ENCODE data around the gene PURA. TPM values are rescaled to one million over a fixed set of nuclear protein-coding genes. Genes with fewer than 3 reads are reported as not detected.

PURA gene
- total and polyA plus RNA-seq, 8 donors, result 3.3 to 30.8 (median 20.2) TPM

DNA sequence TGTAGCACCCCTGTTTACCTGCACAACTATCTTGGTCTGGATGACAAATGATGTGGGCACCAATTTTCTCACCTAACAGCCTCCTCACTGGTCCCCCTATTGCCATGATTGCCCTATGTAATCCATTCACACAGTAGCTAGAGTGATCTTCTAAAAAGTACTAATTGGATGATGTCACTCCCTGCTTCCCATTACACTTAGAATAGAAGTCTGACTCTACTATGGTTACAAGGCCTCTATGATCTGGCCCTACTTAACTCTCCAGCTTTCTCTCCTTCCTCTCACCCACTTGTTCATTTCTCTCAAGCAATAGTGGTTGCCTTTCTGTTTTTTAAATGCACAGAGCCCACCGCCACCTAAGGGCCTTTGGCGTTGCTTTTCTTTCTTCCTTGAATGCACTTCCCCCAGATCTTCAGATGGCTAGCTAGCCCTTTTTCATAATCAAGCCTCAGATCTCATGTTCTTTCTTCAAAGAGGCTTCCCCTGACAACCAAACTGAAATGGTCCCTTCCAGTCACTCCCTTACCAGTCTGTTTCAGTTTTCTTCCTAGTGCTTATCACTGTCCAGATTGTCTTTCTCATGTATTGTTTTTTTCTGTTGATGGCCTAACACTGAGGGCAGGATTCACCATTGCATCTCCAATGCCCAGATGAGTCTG lies 20.5 kb downstream of the PURA start:
- no peaks in the 10 kb centered on the region for H3K36me3 ChIP-seq
- WGBS, 5 donors, result 92 to 96% (median 93%) methylated on average over 2 of the region's 2 CpGs
- intact Hi-C loops (cut with DNase I; ENCODE audit: low total_unique reads), result no loop called here
- H3K27ac ChIP-seq, result no peak overlapping the region
- TF ChIP-seq EP300 (IDR thresholded peaks at IDR 0.05) (no peak), POLR2A (IDR thresholded peaks at IDR 0.05) (no peak), POLR2AphosphoS5 (IDR thresholded peaks at IDR 0.05) (no peak)
- TF ChIP-seq, protein P1, sequence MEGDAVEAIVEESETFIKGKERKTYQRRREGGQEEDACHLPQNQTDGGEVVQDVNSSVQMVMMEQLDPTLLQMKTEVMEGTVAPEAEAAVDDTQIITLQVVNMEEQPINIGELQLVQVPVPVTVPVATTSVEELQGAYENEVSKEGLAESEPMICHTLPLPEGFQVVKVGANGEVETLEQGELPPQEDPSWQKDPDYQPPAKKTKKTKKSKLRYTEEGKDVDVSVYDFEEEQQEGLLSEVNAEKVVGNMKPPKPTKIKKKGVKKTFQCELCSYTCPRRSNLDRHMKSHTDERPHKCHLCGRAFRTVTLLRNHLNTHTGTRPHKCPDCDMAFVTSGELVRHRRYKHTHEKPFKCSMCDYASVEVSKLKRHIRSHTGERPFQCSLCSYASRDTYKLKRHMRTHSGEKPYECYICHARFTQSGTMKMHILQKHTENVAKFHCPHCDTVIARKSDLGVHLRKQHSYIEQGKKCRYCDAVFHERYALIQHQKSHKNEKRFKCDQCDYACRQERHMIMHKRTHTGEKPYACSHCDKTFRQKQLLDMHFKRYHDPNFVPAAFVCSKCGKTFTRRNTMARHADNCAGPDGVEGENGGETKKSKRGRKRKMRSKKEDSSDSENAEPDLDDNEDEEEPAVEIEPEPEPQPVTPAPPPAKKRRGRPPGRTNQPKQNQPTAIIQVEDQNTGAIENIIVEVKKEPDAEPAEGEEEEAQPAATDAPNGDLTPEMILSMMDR (IDR thresholded peaks at IDR 0.05), result no peak
- H3K4me1 ChIP-seq, result peaks cover 6 to 22% (median 16%) of the 10 kb centered on the region in 4 donors
- H3K27me3 ChIP-seq, result no peaks in the 10 kb centered on the region
- H3K4me3 ChIP-seq, result no peak overlapping the region
- no peak for DNase-seq
- H3K9me3 ChIP-seq, result no peaks in the 10 kb centered on the region

DNA sequence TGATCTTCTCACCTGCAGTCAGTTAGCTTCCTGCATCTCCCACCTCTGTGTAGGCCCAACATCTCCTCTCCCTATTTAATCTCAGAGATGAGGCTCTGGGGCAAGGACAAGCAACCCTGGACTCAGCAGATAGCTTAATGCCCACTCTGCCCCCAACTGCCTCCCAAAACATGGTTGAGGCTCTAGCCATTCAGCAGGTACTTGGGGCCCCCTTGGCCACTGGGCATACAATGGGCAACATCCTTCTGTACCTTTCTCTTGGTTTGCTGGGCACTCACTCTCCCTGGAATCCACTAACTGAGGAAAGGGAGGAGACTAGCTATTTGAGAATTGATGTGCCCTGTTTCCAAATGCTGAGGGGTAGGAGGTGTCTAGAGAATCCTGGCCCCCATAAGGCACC lies 21.2 kb downstream of the PURA start:
- intact Hi-C loops (cut with DNase I; ENCODE audit: low total_unique reads), result no loop called here
- Histone ChIP-seq H3K4me1 (peaks cover 6 to 27% (median 18%) of the 10 kb centered on the region in 4 donors), H3K9me3 (no peaks in the 10 kb centered on the region), H3K36me3 (no peaks in the 10 kb centered on the region), H3K4me3 (no peak overlapping the region), H3K27ac (no peak overlapping the region), H3K27me3 (no peaks in the 10 kb centered on the region)
- no peak for DNase-seq
- TF ChIP-seq, protein P1 (IDR thresholded peaks at IDR 0.05), result no peak
- no peak for TF ChIP-seq POLR2AphosphoS5 (IDR thresholded peaks at IDR 0.05)

DNA sequence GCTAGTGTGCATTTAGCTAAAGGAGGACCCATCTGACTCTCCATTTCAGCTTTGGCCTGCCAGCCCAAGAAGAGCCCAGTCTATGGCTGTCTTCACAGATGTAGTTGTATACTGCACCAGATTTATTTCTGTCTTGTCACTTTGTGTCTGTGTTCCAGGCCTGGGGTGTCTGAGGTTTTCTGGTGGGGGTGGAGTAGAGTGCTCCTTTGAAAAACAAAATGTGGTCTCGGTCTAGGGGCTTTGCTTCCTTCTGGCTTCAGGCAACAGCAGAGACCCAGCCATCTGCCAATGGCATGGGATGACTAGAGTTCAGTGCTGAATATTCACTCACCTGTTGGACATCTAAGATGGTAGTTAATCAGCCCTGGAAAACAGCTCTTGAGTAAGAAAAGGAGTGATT lies 22.7 kb downstream of the PURA start:
- Histone ChIP-seq H3K4me3 (no peak overlapping the region), H3K9me3 (no peaks in the 10 kb centered on the region), H3K27ac (no peak overlapping the region), H3K27me3 (no peaks in the 10 kb centered on the region), H3K36me3 (no peaks in the 10 kb centered on the region), H3K4me1 (peaks cover 19 to 30% (median 23%) of the 10 kb centered on the region in 4 donors)
- no peak for TF ChIP-seq POLR2AphosphoS5 (IDR thresholded peaks at IDR 0.05)
- no peak for TF ChIP-seq POLR2A (IDR thresholded peaks at IDR 0.05)
- no peak for TF ChIP-seq EP300 (IDR thresholded peaks at IDR 0.05)
- TF ChIP-seq, protein P1 (IDR thresholded peaks at IDR 0.05), result no peak
- no peak for DNase-seq
- WGBS, 5 donors, result 93 to 100% (median 97%) methylated on average over 1 of the region's 1 CpG
- intact Hi-C loops (cut with DNase I; ENCODE audit: low total_unique reads), result no loop called here

DNA sequence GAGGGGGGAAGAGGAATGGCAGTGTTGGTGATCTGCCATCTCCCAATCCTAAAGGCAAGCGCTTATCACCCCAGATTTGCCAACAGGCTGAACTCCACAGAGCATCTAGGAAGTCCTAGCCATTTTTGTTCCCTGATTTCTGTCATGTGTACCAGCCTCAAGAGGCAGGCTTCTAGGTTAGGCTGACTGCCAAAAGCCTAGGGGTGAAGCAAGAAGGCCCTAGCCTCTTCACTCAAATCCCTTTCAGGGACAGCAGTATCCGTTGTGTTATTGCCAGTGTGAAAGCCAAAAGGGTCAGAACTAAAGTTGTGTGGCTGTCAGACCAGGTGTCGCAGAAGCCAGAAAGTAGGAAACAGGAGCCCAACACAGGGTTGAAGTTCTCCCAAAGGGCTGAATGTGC lies 26.5 kb downstream of the PURA start:
- no peak overlapping the region for H3K4me3 ChIP-seq
- no peaks in the 10 kb centered on the region for H3K9me3 ChIP-seq
- peak overlapping the region in 1 of 5 donors; percentile 3 for H3K27ac ChIP-seq
- TF ChIP-seq POLR2A (IDR thresholded peaks at IDR 0.05) (no peak), POLR2AphosphoS5 (IDR thresholded peaks at IDR 0.05) (no peak), EP300 (IDR thresholded peaks at IDR 0.05) (no peak)
- TF ChIP-seq, protein P1 (IDR thresholded peaks at IDR 0.05), result no peak
- no peaks in the 10 kb centered on the region for H3K27me3 ChIP-seq
- H3K36me3 ChIP-seq, result no peaks in the 10 kb centered on the region
- 82 to 94% (median 87%) methylated on average over 3 of the region's 3 CpGs for WGBS, 5 donors
- intact Hi-C loops (cut with DNase I; ENCODE audit: low total_unique reads), result loop anchor here (5.0 kb wide), 1 partner anchor 68 kb away; no protein-coding TSS in a partner anchor
- H3K4me1 ChIP-seq, result peaks cover 22 to 53% (median 40%) of the 10 kb centered on the region in 4 donors
- DNase-seq, result no peak

Data from stomach (tissue), 9 donors.